ENCODE data around the gene ZNG1C. TPM values are rescaled to one million over a fixed set of nuclear protein-coding genes. Genes with fewer than 3 reads are reported as not detected.
"Not testable (repeated sequence)": the region's sequence is repeated elsewhere in the genome, so short reads cannot be mapped to it uniquely, and the experiment has no call there.

The ZNG1C gene
- total and polyA plus RNA-seq, 7 experiments from 2014 or later: 16.4 to 48.6 (median 37.3) TPM

GRCh38 chr9:68342265-68343025 lies 100.7 kb downstream of the ZNG1C start:
- CTCF ChIA-PET; POLR2A ChIA-PET; H3K4me1 Mint-ChIP-seq; H3K9me3 ChIP-seq (ENCODE audit: control insufficient read depth in 2 of 3, low read length in 3 of 3); H3K9me3 Mint-ChIP-seq; H3K27ac Mint-ChIP-seq; H3K27me3 ChIP-seq (ENCODE audit: control insufficient read depth in 2 of 2, insufficient read depth in 2 of 2, low read length in 2 of 2); H3K27ac ChIP-seq (ENCODE audit: low read depth, low read length); H3K36me3 ChIP-seq (ENCODE audit: control insufficient read depth in 2 of 3, insufficient read depth in 3 of 3, low read length in 3 of 3); H3K4me1 ChIP-seq (ENCODE audit: control insufficient read depth in 2 of 2, insufficient read depth in 2 of 2, low read length in 2 of 2); H3K4me3 ChIP-seq (ENCODE audit: low read length); H3K36me3 Mint-ChIP-seq: not testable (repeated sequence)
- peak overlapping the region in 1 of 10 donors; percentile 26 for H3K4me3 Mint-ChIP-seq
- ATAC-seq (peak; percentile 90), DNase-seq (peak in 1 of 9 donors; percentile 8)
- peaks cover 0 to 13% (median 8%) of the 10 kb centered on the region in 5 donors for H3K27me3 Mint-ChIP-seq
- intact Hi-C loops (cut with micrococcal nuclease): loop anchor here in 1 of 2 donors (10.0 kb wide), 1 partner anchor 222 kb away; no protein-coding TSS in a partner anchor

- H3K27ac Mint-ChIP-seq; H3K27ac ChIP-seq (ENCODE audit: low read depth, low read length); H3K4me1 Mint-ChIP-seq; H3K9me3 ChIP-seq (ENCODE audit: control insufficient read depth in 2 of 3, low read length in 3 of 3); DNase-seq; H3K4me1 ChIP-seq (ENCODE audit: control insufficient read depth in 2 of 2, insufficient read depth in 2 of 2, low read length in 2 of 2); H3K4me3 ChIP-seq (ENCODE audit: low read length); H3K36me3 ChIP-seq (ENCODE audit: control insufficient read depth in 2 of 3, insufficient read depth in 3 of 3, low read length in 3 of 3); H3K9me3 Mint-ChIP-seq; ATAC-seq; CTCF ChIA-PET; POLR2A ChIA-PET; H3K27me3 ChIP-seq (ENCODE audit: control insufficient read depth in 2 of 2, insufficient read depth in 2 of 2, low read length in 2 of 2); H3K36me3 Mint-ChIP-seq: not testable (repeated sequence)
- intact Hi-C loops (cut with micrococcal nuclease): loop anchor here in 1 of 2 donors (10.0 kb wide), 1 partner anchor 222 kb away; no protein-coding TSS in a partner anchor
- peaks cover 0 to 13% (median 8%) of the 10 kb centered on the region in 5 donors for H3K27me3 Mint-ChIP-seq
- peak overlapping the region in 1 of 10 donors; percentile 17 for H3K4me3 Mint-ChIP-seq
Measured at GRCh38 chr9:68343242-68343641, 101.5 kb downstream of the ZNG1C start.

- H3K27me3 ChIP-seq (ENCODE audit: control insufficient read depth in 2 of 2, insufficient read depth in 2 of 2, low read length in 2 of 2); H3K27ac Mint-ChIP-seq; POLR2A ChIA-PET; DNase-seq; H3K27ac ChIP-seq (ENCODE audit: low read depth, low read length); CTCF ChIA-PET; H3K4me3 Mint-ChIP-seq; H3K4me1 Mint-ChIP-seq; H3K36me3 ChIP-seq (ENCODE audit: control insufficient read depth in 2 of 3, insufficient read depth in 3 of 3, low read length in 3 of 3); H3K36me3 Mint-ChIP-seq; H3K4me1 ChIP-seq (ENCODE audit: control insufficient read depth in 2 of 2, insufficient read depth in 2 of 2, low read length in 2 of 2); H3K9me3 Mint-ChIP-seq; H3K9me3 ChIP-seq (ENCODE audit: control insufficient read depth in 2 of 3, low read length in 3 of 3); ATAC-seq; H3K4me3 ChIP-seq (ENCODE audit: low read length): not testable (repeated sequence)
- peaks cover 6 to 16% (median 9%) of the 10 kb centered on the region in 5 donors for H3K27me3 Mint-ChIP-seq
- intact Hi-C loops (cut with micrococcal nuclease): loop anchor here in 1 of 2 donors (10.0 kb wide), 1 partner anchor 221 kb away; no protein-coding TSS in a partner anchor
Measured at GRCh38 chr9:68343992-68344391, 102.2 kb downstream of the ZNG1C start.

Other genes with a start within 250 kb of the ZNG1C start
- under 1 TPM in 2 of 5 experiments, not detected in 3; 0.30 to 0.54 TPM for gene FOXD4L3, start 60.9 kb downstream of the ZNG1C start, total RNA-seq
- gene FOXD4L3, start 60.9 kb downstream of the ZNG1C start, polyA plus RNA-seq: not detected
- gene PGM5, start 114.6 kb downstream of the ZNG1C start, total RNA-seq: 1 to 10 TPM in 1 of 5 experiments, under 1 TPM in 1, not detected in 3; 0.19 to 1.4 TPM
- gene PGM5, start 114.6 kb downstream of the ZNG1C start, polyA plus RNA-seq: not detected

Data from naive thymus-derived CD4-positive, alpha-beta T cell (primary cell).